Omental fat pad (tissue), 4 donors: ENCODE measurements around the gene TTN. TPM values are rescaled to one million over a fixed set of nuclear protein-coding genes. Genes with fewer than 3 reads are reported as not detected.

Source experiments
- ATAC-seq: fragments of 150-250 bp; one replicate; pipeline ENCODE4 v1.9.1; 2016; ENCODE audit warnings: mild to moderate bottlenecking, moderate library complexity; ENCODE audit not compliant: low FRiP score
- DNase-seq: peaks from one replicate; pipeline ENCODE4 v3.0.0-alpha.2; 2019; ENCODE audit warnings: low spot score
- total RNA-seq, 4 donors: library from RNA; depleted of rRNA; stranded (reverse); fragments of >200 nt; gene quantifications; one replicate each; pipeline ENCODE4 v1.1.0, GENCODE V29; 2016
- TF ChIP-seq, protein P1 (sequence below), 3 donors: fragments of 450-650 bp; IDR thresholded peaks; one replicate each; pipeline ENCODE4 v1.5.1; 2016 to 2017; ENCODE audit warnings: antibody characterized with exemption in 3 of 3, mild to moderate bottlenecking in 3 of 3, moderate library complexity in 2 of 3

TTN gene
- total RNA-seq, 4 donors from 2014 or later: 13.2 to 37.7 (median 22.7) TPM

DNA sequence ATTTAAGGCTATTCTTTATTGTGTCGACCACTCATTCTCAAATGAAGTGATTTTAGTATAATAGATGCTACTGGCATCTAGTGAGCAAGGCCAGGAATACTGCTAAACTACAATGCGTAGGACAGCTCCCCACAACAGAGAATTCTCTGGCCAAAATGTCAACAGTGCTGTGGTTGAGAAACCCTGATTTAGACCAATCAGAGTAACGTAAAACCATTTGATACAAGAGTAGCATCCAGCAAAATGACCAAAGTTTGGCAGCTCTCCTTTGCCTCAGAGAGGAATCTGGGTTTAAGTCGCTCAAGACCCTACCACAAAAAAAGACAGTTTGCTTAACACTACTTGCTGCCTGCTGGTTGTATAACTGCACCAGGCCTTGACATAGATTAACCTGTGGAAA, 37.0 kb upstream of the TTN start:
- TF ChIP-seq, protein P1, sequence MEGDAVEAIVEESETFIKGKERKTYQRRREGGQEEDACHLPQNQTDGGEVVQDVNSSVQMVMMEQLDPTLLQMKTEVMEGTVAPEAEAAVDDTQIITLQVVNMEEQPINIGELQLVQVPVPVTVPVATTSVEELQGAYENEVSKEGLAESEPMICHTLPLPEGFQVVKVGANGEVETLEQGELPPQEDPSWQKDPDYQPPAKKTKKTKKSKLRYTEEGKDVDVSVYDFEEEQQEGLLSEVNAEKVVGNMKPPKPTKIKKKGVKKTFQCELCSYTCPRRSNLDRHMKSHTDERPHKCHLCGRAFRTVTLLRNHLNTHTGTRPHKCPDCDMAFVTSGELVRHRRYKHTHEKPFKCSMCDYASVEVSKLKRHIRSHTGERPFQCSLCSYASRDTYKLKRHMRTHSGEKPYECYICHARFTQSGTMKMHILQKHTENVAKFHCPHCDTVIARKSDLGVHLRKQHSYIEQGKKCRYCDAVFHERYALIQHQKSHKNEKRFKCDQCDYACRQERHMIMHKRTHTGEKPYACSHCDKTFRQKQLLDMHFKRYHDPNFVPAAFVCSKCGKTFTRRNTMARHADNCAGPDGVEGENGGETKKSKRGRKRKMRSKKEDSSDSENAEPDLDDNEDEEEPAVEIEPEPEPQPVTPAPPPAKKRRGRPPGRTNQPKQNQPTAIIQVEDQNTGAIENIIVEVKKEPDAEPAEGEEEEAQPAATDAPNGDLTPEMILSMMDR (IDR thresholded peaks at IDR 0.05): no peak
- ATAC-seq (no peak), DNase-seq (no peak)

DNA sequence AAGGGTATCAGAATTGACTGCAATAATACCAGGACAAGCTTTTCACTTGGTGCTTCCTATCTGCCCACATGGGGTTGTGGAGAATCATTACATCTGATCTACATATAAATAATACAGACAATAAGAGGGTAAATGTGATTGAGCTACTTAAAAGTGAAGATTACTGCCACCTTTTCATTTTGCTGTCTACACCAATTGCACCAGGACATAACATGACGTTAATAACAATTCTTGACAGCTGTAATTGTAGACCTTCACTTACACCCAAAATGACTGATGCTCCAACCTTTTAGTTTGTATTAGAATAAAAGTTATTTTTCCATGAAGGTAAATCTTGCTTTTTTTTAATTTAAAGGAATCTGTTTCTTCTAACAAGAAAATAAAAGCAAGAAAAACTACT, 36.5 kb upstream of the TTN start:
- TF ChIP-seq, protein P1 (IDR thresholded peaks at IDR 0.05): no peak
- DNase-seq: no peak
- no peak for ATAC-seq

DNA sequence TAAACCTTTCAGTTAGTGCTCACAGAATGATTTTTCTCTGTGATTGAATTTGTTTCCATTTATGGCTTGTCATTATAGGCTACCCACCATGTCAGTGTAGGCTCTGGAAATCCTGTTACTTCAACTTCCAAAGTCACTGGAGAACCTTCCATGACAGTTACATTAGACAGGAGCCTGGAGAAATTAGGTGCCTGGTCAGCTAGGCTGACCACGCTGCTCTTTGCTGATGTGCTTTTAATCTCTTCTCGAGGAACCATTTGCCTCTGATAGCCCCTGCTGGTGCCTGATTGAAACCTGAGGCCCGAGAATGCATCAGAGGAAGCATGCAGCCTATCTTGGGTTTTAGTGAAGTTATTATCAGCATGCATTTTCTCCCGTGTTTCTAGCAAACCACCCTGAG, 29.6 kb upstream of the TTN start:
- TF ChIP-seq, protein P1 (IDR thresholded peaks at IDR 0.05): no peak
- no peak for ATAC-seq
- DNase-seq: no peak

DNA sequence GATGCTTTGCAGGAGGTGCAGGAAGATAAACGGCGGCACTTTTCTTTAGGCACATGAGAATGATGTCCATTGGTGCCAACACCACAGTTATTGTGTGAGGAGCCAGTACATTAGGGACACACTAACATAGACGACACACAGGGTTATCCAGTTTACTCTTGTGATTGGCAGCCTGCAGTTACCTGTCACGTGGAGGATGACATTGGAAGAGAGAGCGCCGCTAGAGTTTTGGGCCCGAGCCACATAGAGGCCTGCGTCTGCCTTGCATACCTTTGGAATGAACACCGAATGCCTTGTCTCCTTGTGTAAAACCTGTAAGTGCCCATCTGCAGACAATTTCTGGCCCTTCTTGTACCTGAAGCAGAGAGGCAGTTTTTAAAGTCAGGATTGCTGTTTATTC, 26.9 kb upstream of the TTN start:
- TF ChIP-seq, protein P1 (IDR thresholded peaks at IDR 0.05): no peak
- ATAC-seq (no peak), DNase-seq (no peak)

DNA sequence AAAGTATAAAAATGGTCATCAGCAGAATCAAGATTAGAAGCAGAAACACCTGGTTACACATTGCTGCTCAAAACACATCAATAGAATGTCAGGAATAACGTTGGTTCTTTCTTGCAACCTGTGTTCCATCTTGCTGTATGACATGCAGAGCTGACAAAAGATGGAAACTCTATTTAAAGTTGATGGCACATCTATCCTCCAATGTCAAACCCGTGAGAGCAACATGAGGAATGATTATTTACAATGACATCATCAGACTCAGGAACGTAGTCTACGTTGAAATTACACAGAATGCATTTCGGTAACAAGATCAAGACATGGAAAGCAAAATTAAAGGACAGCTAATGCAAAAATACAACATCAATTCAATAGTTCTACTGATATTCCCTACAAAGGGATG, 26.2 kb upstream of the TTN start:
- no peak for ATAC-seq

DNA sequence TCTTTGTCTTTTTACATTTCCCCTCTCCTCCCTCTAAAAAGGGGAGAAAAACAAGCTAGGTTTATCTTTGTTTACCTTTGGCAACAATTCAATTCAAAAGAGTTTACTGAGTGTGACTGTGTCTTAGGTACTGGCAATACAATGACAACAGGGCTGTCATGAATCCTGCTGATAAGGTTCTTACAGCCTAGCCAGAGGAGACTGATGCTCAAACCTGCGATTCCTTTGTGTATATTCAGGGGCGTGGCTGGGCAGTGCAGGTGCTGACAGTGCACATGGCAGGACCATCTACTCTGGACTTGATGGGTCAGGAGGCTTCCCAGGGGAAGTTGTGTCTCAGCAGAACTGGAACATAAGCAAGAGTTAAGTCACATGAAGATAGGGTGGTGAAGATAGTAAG, 23.2 kb upstream of the TTN start:
- DNase-seq (no peak), ATAC-seq (no peak)
- TF ChIP-seq, protein P1 (IDR thresholded peaks at IDR 0.05): no peak

More for the DNA sequence above, 26.2 kb upstream of the TTN start:
- TF ChIP-seq, protein P1 (IDR thresholded peaks at IDR 0.05): no peak
- no peak for DNase-seq

DNA sequence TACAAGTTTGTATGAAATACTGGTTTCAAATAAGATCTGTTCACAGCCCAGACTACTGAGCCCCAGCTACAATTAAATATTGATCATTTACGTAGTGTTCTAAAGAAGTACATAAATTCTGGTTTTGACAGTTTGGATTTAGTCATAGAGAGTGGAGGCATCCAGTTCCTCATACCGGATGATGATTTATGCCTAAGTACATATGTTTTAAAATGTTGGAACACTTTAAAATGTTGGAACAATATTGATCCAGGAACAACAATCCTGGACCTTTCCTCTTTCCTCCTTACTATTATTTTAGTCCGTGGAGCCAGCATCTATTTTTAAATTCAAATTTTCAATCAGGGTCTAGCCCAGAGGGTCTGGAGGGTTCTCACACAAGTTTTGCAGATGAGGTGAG, 22.8 kb upstream of the TTN start:
- TF ChIP-seq, protein P1 (IDR thresholded peaks at IDR 0.05): no peak
- ATAC-seq: no peak
- DNase-seq: no peak
